Measurements from ENCODE around the gene ATP6V0A4.
"Not testable (repeated sequence)": the region's sequence is repeated elsewhere in the genome, so short reads cannot be mapped to it uniquely, and the experiment has no call there.

ATP6V0A4 gene

DNA sequence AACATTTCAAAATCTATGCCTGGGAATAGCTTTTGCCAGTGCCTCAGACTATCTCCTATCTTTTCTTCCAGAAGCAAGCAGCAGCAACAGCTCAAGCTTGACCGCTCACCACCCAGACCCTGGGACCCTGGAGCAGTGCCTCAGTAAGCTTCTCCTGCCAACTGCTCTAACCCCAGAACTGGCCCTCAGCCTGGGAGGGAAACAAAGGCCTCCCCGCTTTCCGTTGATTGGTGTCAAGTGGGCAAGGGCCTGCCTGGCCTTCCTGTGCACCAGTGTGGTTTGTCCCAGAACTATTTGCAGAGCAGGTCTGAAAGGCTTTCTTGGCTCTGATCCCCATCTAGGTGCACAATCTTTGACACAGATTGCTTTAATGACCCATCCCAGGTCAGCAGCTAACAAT lies 3.3 kb upstream of the ATP6V0A4 start:
- DNase-seq, result no peak

DNA sequence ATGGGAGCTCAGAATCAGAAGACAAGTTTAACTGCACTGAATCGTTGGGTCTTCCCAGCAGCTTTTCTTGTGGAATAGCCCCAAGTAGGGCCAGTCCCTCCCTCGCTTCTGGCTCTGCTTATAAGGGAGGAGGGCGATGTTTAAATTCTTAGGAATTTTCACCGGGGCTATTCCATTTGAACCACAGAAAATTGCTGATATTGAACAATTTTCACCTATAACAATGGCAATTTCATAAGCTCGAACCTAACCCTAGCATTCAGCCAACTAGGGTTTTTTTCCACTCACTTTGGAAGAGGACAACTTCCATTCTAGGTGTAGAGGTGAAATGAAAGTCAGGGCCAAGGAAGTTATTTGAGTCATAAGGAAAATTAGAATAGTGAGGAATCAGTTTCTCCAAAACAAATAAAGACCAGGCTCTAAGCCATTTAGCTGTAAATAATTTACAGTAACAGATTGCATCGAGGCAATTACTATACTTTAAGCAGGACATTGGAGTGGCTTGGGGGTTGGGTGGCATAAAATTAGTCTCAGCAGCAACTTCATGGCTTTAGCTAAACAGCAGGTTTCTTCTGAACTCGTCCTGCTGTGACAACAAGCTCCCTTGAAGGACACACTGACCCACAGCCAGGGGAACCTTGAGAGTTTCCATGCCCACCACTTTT lies 1.5 kb upstream of the ATP6V0A4 start:
- DNase-seq, result no peak

DNA sequence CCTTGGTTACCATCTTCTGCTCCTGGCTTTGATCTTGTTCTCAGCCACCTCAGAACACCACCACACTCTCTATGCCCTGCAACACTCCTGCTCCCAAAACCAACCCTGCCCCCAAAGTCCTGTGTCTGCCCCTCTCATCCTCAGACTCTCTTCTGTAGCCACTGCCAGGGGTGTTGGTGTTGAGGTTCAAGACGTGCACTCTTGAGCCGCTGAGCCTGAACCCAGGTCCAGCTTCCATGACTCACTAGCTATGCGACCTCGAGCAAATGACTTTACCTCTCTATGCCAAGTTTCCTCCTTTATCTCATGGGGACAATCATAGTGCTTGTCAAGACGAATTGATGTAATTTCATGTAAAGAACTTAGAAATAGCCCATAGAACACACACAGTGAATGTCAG lies 840 bp upstream of the ATP6V0A4 start:
- DNase-seq, result no peak

DNA sequence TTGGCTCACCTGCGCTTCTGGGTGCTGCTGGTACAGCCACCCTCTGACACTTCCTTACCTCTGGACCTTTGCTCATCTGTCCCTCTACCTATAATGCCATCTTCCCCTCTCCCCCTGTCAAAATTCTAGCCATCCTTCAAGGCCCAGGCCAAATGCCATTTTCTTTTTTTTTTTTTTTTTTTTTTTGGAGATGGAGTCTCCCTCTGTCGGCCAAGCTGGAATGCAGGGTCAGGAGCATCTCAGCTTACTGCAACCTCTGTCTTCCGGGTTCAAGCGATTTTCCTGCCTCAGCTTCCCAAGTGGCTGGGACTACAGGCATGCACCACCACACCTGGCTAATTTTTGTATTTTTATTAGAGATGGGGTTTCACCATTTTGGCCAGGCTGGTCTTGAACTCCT lies 950 bp downstream of the ATP6V0A4 start:
- DNase-seq, result not testable (repeated sequence)

DNA sequence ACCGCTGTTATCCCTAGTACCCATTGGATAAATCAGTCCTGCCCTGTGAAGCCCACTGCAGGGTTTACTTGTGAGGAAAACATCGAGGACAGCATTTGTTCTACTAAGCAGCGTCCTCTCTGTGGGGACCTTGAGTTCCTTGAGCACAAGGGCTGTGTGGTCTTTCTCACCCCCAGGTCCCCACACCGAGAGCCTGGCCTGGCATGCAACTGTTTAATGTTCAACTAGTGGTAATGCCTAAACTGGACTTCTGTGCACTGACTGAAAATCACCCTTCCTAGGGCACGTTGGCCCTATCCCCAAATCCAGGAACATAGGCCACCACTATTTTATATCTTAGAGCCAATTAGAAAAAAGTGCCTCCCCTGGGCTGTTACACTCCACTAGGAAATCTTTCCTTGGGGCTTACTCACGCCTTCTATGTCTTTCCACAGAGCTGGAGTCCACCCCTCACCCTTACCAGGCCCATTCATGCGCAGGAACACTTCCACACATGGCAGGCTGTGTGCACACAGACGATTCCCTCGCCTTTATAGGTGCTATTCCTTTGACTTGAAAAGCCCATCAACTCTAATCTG lies 1.9 kb downstream of the ATP6V0A4 start:
- no peak for DNase-seq

DNA sequence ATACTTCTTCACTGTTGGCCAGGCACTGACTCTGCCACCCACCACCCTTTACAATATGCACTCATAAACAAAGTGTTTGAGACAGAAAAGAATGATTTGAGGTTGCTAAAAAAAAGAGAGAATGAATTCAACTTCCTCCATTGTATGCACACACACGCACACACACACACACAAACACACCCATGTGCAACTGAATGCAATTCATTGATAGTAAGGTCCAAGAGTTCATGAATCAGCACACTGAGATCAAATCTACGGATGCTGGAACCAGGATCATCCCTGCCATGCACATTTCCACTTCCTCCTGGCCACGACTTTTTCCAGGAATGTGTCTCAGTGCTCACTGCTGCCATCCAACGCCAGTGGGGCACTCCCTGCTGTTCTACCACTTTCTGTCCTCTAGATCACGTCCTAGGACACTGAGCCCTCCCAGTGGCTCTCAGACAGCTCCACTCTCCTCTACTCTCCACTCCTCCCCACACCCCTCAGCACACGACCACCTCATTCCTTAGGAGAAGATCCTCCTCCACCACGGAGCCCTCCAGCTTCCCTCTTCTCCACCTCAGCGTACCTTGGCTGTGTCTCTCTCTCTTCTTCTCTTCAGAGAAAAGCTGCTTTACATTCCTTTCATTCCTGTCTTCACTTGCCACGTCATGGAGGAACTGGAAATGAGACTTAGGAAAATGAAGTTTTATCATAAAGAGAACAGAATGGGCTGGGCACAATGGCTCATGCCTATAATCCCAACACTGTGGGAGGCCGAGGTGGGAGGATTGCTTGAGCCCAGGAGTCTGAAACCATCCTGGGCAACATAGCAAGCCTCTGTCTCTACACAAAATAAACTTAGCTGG lies 12.2 kb downstream of the ATP6V0A4 start:
- no peak for DNase-seq

DNA sequence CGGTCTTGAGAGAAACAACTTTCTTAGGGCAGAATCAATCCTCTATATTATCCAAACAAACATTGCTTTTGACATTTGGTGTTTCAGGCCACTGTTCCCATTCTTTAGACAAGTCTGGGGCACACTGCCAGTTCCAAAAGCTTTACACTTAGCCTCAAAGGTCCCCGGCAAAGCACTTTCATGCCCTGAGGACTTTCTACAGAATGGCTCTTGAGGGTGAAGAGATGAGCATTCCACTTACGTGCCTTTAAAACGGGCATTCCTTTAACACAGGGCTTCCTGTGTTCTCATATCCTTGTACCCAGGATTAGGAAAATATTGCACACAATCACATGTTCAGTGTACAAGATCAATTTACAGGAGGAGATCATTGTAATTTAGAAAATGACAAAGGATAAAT lies 13.3 kb downstream of the ATP6V0A4 start:
- DNase-seq, result no peak

DNA sequence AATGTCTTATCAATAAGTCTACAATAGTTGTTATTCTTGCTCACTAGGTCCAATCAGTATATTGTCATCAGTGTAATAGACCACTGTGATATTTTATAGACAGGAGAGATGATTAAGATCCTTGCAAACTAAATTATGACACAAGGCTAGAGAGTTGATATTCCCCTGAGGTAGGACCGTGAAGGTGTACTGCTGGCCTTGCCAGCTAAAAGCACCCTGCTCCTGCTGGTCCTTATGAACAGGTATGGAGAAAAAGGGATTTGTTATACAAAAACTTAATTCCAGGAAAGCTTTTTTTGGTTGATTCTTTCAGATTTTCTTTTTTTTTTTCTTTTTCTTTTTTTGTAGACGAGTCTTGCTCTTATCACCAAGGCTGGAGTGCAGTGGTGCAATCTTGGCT lies 17.0 kb downstream of the ATP6V0A4 start:
- DNase-seq, result no peak

DNA sequence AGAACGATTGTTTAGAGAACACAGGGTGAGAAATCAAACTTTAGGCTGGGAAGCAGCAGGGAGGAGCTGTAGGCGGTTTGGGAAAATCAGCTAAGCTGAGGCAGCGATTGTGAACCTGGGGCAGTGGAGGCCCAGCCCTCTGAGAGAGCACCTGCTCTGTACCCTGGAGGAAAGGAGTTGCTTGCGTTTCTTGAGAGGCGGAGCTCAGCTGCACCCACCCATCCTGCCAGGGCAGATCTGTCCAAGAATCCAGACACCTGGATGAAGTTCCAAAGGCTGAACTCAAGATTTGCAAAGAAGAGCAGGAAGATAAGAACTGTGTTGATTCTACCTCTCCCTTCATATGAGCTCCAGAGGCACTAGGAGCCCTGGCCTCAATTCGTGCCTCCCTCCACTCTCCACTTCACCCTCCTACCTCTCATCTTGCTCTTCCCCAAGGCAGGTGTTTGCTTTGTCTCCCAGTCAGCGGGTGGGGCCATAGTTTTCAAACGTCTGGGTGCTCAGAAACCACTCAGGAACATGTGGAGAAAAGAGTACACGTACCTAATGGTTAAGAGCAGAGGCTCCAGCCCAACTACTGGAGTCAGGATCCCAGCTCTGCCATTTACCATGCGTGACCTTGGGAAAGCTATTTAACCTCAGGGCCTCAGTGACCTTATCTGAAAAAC lies 21.7 kb downstream of the ATP6V0A4 start:
- DNase-seq, result no peak

DNA sequence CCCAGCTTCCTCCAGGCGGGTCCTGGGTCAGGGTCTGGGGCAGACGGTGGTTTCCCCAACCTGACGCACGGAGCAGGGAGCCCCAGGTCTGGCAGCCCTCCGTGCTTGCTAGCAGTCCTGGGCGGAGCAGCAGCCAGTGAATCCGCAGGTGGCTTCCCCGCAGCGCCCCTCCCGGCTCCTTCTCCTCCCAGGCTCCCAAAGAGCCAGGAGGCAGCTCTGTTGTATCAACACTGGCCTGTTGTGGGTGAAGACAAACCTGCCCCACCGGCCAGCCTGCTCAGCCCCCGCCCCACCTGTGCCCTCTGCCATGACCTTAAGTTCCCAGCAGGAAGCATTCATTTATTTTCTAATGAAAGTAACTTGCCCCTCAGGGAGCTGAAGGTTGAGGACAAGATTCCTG lies 24.2 kb downstream of the ATP6V0A4 start:
- no peak for DNase-seq

DNA sequence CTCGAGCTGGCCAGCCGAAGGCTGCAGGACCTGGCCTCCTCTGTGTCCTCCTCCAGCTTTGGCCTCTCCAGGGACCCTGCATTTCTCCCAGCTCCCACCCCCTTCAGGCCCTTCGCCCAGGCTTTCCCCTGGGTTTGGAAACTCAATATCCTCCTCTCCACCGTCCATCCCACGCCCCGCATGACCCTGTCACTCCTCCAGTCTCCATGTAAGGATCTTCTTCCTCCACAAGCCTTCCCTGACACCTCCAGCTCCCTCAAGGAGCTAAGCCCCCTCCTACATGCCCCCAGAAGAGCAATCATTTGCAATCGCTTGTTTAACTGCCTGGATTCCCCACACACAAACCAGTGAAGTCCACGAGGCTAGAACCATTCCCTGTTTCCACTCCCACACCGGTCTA lies 24.8 kb downstream of the ATP6V0A4 start:
- DNase-seq, result no peak

DNA sequence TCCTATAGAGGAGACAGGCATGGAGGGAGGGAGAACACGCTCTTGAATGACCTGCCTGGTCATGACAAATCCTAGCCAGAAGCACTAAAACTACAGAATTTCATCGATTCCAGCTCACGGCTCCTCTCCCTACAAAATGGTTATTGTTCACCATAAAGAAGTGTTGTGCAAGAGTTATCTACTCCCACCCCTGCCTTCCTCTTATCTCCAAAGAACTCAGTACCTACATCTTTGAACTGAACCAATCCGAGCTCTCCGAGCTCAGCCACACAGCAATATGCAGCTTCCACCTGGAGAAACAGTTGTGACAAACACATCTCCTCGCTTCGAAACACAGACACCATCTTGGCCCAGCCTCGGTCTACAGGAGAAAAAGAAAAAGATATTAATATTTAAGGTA lies 27.1 kb downstream of the ATP6V0A4 start:
- no peak for DNase-seq

DNA sequence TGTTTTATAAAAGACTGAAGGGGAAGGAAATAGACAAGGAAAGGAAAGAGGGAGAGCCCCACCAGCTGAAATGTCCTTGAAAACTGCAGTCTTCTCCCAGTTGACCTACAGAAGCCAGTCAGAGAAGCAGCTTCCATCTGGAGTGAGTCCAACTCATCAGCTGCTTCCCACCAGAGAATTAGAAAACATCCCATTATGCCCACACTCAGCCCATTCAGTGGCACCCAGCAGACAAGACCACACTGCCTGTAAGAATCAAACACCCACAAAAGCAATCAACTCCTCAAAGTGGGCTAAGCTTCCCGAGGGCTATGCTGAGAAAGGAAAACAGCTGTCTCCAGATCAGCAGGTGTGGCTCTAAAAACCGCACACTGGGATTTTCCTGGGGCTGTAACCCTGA lies 29.8 kb downstream of the ATP6V0A4 start:
- no peak for DNase-seq

DNA sequence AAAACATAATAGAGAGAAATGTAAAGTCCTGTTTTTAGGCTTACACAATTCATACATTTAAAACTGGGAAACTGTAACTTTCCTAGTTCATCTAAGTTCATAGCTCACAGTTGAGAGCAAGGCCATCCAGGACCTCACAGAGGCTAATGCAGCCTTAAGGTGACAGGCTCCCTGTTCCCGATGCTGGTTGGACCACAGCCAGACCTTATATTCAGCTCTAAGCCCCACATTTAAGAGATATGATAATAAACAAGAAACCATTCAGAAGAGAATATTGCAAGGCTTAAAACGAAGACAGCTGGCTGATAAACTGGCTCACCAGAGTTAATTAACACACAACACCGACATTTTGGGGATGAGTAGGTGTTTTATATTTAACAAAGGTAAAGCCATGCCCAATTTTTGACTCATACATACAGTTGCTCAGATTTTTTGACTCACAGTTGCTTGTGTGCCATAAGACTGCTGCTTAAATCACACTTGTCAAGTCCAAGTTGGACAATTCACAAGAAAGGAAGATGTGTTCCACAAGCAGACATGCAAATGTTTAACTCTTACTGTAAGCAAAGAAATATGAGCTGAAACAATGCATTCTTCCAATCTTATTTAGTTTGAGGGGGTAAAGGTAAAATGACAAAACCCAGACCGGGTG lies 41.3 kb downstream of the ATP6V0A4 start:
- DNase-seq, result no peak

DNA sequence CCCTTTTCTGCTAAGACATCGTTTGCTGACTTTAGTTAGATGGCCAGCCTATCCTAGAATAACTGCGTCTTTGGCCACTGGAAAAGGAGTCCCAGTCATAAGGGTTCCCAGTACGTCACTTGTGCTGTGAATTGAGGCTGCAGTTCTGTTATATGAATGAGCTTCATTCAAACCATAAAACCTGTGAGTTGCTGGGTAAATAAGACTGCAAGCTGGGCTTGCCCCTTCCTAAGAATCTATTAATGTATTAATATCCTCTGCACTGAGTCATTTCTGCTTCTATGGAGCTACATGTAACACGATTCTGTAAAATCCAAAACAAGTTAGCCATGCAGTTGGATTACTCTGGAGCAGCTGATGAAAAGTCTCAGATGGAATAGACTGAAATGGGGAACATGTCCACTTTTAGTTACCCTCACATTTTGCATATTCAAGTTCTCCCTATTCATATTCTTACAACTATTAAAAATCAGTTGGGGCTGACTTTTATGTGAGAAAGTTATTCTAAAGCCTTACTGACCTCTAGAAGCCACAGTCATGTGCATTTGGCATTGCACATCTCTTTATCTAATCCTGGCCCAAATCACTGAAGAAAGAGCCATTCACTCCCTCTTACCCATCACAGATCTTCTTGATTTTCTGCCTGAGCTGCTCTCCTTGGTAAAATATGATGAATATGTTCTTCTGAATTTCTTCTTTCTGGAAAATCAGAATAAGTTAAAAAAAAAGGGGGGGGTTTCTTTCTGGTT lies 42.0 kb downstream of the ATP6V0A4 start:
- no peak for DNase-seq

DNA sequence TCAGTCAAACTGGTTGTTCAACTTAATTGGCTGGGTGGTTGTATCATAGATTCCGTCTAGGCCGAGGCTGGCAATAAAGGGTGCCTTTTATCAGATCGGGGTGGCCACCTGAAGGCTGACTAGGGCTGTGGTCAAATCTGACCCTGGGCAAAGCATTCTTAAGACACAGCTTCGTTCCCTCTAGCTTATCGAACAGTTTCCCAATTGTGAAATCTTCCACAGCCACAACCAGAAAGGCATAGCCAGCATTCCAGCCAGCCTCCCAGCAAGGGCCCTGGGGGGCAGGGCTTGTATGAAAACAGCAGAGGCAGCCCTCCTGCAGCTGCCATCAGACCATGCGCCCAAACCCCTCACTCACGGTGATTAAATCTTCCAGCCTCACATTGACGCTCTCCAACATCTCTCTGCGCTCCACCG lies 42.7 kb downstream of the ATP6V0A4 start:
- no peak for DNase-seq

DNA sequence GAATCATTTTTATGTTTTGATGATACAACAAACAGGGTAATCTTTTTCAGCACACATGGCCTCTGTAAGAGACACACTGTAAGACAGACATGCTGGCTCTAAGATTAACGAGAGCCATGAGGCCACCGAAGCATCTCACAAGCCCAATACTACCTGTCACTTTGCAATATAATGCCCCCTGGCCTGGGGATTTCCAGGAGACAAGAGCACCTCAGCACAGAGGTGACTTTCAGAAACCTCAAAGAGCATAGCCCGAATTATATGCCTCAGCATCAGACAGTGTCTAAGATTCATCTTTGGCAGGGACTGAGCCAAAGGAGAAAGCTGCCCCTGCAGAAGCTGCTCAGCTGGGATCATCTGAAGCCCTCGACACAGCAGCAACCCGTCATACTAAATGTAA lies 44.4 kb downstream of the ATP6V0A4 start:
- DNase-seq, result no peak

DNA sequence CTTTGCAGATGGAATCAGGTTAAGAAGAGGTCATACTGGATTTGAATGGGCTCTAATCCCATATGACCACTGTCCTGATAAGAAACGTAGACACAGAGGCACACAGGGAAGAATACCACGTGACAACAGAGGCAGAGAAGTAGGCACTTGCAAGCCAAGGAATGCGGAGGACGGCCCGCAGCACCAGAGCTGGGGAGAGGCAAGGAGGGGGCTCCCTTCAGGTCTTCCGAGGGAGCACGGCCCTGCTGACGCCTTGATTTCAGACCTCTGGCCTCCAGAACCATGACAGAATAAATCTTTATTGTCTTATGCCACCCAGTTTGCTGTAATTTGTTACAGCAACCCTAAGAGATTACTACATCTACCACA lies 44.9 kb downstream of the ATP6V0A4 start:
- no peak for DNase-seq

DNA sequence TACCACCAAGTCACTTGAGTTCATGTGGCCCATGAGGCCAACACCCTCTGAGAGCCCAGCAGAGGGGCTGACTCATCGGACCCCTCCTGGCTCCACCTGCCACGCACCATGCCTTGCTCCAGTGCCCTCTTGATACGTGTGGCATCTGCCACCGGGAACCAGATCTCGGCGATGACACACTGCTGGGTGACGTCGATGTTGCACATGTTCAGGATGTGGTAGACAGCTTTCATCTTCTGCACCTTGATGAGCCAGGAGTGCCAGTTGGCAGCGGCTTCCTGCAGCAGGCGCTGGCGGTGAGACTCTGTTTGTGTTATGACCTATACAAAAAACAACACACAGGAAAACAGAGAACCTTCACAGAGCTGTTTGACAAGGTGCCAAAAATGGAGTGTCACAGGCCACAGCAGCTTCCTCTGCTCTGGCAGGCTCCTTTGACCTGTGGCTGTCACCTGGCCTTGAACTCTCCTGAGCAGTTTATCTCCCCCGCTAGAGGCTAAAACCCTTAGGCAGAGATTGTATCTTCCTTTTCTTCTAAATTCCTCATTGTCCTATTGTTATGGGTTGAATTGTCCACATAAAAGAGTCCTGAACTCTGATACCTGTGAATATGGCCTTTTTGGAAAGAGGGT lies 45.4 kb downstream of the ATP6V0A4 start:
- DNase-seq, result no peak

DNA sequence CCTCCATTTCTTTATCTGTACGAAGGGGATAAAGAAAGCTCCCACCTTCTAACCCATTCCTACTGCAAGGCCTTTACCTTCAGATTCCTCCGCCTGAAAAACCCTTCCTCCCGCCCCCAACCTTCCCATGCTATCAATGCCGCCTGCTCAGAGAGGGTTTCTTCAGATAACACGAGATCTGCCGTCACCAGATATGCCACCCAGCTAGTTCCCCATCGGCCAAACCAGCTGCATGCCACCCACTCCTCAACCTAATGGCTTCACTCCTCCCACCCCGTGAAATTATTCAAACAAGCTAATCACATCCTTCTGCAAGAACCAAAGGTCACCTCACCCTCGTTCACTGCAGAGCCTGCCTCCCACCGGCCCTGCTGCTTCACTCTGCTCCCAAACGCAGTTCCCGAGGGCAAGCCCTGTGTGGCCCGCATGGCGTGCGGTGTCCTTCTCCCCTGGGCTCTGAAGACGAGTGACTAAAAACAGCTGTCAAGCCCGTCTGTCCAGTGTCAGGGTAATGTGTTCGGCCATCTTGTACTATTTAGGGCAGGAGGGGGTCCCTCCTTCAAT lies 47.0 kb downstream of the ATP6V0A4 start:
- DNase-seq, result no peak

DNA sequence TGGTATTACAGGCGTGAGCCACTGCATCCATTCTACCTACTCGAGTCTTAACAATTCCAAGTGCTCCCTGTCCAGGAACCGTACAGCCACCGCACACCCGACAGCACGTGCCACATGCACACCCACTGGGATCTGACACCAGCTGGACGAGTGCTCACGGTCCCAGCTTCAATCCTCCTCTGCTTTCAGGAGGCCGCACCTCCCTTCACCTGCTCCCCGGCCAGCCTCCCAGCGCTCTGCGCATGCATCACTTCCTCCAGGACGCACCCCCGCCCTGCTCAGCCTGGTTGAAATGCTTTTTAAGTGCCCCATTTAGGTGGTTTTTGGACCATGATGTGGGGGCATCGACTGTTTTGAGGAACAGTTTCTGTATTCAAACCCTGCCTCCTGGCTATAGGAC lies 47.5 kb downstream of the ATP6V0A4 start:
- DNase-seq, result no peak

DNA sequence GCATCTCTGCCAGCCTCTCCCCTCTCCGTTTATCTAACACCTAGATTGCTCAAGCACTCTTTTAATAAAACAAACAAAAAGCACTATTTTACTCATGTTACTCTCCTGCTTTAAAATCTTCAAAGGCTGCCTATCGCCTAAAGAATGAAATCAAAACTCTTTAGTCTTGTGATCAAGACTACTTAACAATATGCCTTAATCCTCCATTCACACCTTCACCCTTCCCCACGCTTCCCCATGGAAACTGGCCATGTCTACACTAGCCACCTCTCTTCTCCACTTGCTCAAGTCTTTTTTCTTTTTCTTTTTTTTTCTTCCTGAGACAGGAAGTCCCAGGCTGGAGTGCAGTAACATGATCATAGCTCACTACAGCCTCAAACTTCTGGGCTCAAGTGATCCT lies 48.0 kb downstream of the ATP6V0A4 start:
- DNase-seq, result no peak
